ENCODE data around the gene UBE2D3.

The UBE2D3 gene

DNA sequence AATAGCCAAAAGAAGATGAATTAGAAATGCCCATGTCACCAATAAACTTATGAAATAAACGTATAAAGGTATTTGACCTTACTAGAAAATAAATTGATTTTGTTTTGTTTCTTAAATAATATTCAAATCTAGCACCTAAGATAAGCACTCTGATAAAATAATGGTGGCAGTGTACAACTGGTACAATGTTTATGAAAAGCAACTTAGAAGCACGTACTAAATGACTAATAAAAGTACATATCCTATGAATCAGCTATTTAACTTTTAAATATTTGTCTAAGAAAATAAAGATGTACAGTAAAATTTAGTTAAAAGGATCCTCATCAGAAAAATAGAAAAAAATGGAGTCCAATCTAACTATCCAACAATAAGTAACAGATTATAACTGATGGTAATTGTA lies 73.3 kb downstream of the UBE2D3 start:
- DNase-seq (ENCODE audit: low read depth, low spot score): no peak

GRCh38 chr4:102751941-102752340 lies 75.4 kb downstream of the UBE2D3 start:
- in situ Hi-C loops (cut with HindIII; ENCODE audit: low sequenced_read_pairs): no loop called here
- no peak overlapping the region for H3K4me3 ChIP-seq (ENCODE audit: low read depth, low read length)
- DNase-seq (ENCODE audit: low read depth, low spot score): no peak
- TF ChIP-seq CTCF (IDR thresholded peaks at IDR 0.05; ENCODE audit: low read depth, low read length): no peak

More for the DNA sequence above, 73.3 kb downstream of the UBE2D3 start:
- no peak overlapping the region for H3K4me3 ChIP-seq (ENCODE audit: low read depth, low read length)
- no peak for TF ChIP-seq CTCF (IDR thresholded peaks at IDR 0.05; ENCODE audit: low read depth, low read length)
- in situ Hi-C loops (cut with HindIII; ENCODE audit: low sequenced_read_pairs): no loop called here
